K562 (cell line): Measurements from ENCODE around the gene BEST1. TPM values are rescaled to one million over a fixed set of nuclear protein-coding genes. Genes with fewer than 3 reads are reported as not detected.

ENCODE experiments used
- BCOR ChIP-seq: fragments of 450-650 bp; IDR thresholded peaks from 2 replicates; pipeline ENCODE4 v1.6.1; 2016
- CBX8 ChIP-seq: fragments of 200-600 bp; sonication (generic); IDR thresholded peaks from 2 replicates; pipeline ENCODE4 v1.6.1; 2012; ENCODE audit warnings: borderline replicate concordance, mixed run types, low read depth, mild to moderate bottlenecking, moderate library complexity, mixed read lengths, low read length, control low read depth, inconsistent platforms; ENCODE audit not compliant: poor library complexity, severe bottlenecking; ENCODE audit errors: extremely low read depth
- CREBBP ChIP-seq: IDR thresholded peaks from one replicate; pipeline ENCODE4 v1.6.1; 2012; ENCODE audit warnings: low read depth, mild to moderate bottlenecking, control low read depth, inconsistent platforms, low read length
- E4F1 ChIP-seq: fragments of 250-450 bp; sonication (Bioruptor Pico); IDR thresholded peaks from 2 replicates; pipeline ENCODE4 v1.5.0; 2021; ENCODE audit warnings: mild to moderate bottlenecking, borderline replicate concordance
- GATAD2B ChIP-seq: fragments of 450-650 bp; IDR thresholded peaks from 2 replicates; pipeline ENCODE4 v1.6.1; 2017; ENCODE audit warnings: mild to moderate bottlenecking, borderline replicate concordance
- HDAC8 ChIP-seq: fragments of 450-650 bp; IDR thresholded peaks from 2 replicates; pipeline ENCODE4 v1.6.1; 2016; ENCODE audit warnings: mild to moderate bottlenecking, missing genetic modification characterization, moderate library complexity, missing compliant biosample characterization
- HMGN3 ChIP-seq: IDR thresholded peaks from 2 replicates; pipeline ENCODE4 v1.6.1; 2011; ENCODE audit warnings: borderline replicate concordance, low read depth, mild to moderate bottlenecking, mixed read lengths, low read length; ENCODE audit not compliant: insufficient read length; ENCODE audit errors: extremely low read depth
- LCOR ChIP-seq: sonication (generic); formaldehyde crosslinking; IDR thresholded peaks from 2 replicates; pipeline ENCODE4 v1.8.0; 2022; ENCODE audit warnings: mild to moderate bottlenecking, missing genetic modification reagents
- NFRKB ChIP-seq: fragments of 450-650 bp; IDR thresholded peaks from 2 replicates; pipeline ENCODE4 v1.6.1; 2016; ENCODE audit warnings: low read depth
- OTX1 ChIP-seq: fragments of 450-650 bp; formaldehyde crosslinking; IDR thresholded peaks from 2 replicates; pipeline ENCODE4 v1.4.0; 2022; ENCODE audit warnings: mild to moderate bottlenecking
- PML ChIP-seq: IDR thresholded peaks from 2 replicates; pipeline ENCODE4 v1.6.1; 2012; ENCODE audit warnings: low read length, inconsistent platforms
- RBM22 ChIP-seq: fragments of 200-400 bp; formaldehyde crosslinking; IDR thresholded peaks from 2 replicates; pipeline ENCODE4 v1.6.1; 2018; ENCODE audit warnings: low read length, low read depth; ENCODE audit not compliant: poor library complexity, severe bottlenecking
- SP2 ChIP-seq: IDR thresholded peaks from 2 replicates; pipeline ENCODE4 v1.6.1; 2011; ENCODE audit warnings: mild to moderate bottlenecking, low read depth, low read length, moderate library complexity; ENCODE audit not compliant: poor library complexity, severe bottlenecking; ENCODE audit errors: extremely low read depth
- TEAD2 ChIP-seq: fragments of 450-650 bp; IDR thresholded peaks from 2 replicates; pipeline ENCODE4 v1.6.1; 2016; ENCODE audit warnings: missing genetic modification characterization, control low read depth, missing compliant biosample characterization
- TEAD4 ChIP-seq, 2 experiments: sonication (generic) in 1 of 2; formaldehyde crosslinking in 1 of 2; IDR thresholded peaks; 2 replicates each; pipeline versions ENCODE4 v1.6.1 to v1.8.0; 2012 to 2022; ENCODE audit warnings: borderline replicate concordance in 1 of 2, inconsistent platforms in 1 of 2, low read length in 1 of 2, mild to moderate bottlenecking in 1 of 2, missing genetic modification reagents in 1 of 2
- UBTF ChIP-seq, 2 experiments: IDR thresholded peaks; 2 replicates each; pipeline ENCODE4 v1.6.1; 2012; ENCODE audit warnings: improper control_type of control experiment in 2 of 2, low read depth in 2 of 2, low read length in 2 of 2, borderline replicate concordance in 1 of 2
- ZC3H4 ChIP-seq: sonication (generic); formaldehyde crosslinking; IDR thresholded peaks from 2 replicates; pipeline ENCODE4 v1.9.0; 2021; ENCODE audit warnings: missing genetic modification reagents, borderline replicate concordance
- ZNF12 ChIP-seq: sonication (generic); formaldehyde crosslinking; IDR thresholded peaks from 2 replicates; pipeline ENCODE4 v1.4.0; 2020; ENCODE audit warnings: mild to moderate bottlenecking, missing genetic modification reagents
- ZNF512 ChIP-seq: IDR thresholded peaks from 2 replicates; pipeline ENCODE4 v1.6.1; 2016; ENCODE audit warnings: missing genetic modification characterization, missing compliant biosample characterization
- ZNF57 ChIP-seq: fragments of 450-650 bp; formaldehyde crosslinking; IDR thresholded peaks from 2 replicates; pipeline ENCODE4 v1.4.0; 2020; ENCODE audit warnings: mild to moderate bottlenecking, moderate library complexity
- polyA plus RNA-seq, 8 experiments: library from polyadenylated mRNA; depleted of rRNA in 4 of 8; stranded (reverse) in 5 of 8; unstranded in 3 of 8; fragments of >200 nt; fragmentation: Nextera tagmentation in 2 of 8; fragmentation: Illumina TruSeq in 1 of 8; extraction: Ambion mirVana in 2 of 8; extraction: Trizol in 1 of 8; gene quantifications; 2 replicates each; pipeline versions ENCODE4 v1.2.1 to v1.2.3, GENCODE V29; 2011 to 2014; ENCODE audit warnings: inconsistent platforms in 1 of 8, missing spikeins in 1 of 8
- total RNA-seq, 7 experiments: library from RNA; depleted of rRNA in 6 of 7; stranded (reverse); fragments of >200 nt in 6 of 7; fragmentation: Illumina TruSeq in 2 of 7; extraction: Trizol in 2 of 7; gene quantifications; 2 replicates each; pipeline versions ENCODE4 v1.2.1 to v1.2.3, GENCODE V29; 2011 to 2021; ENCODE audit warnings: low replicate concordance in 1 of 7

Gene BEST1
- total and polyA plus RNA-seq, 9 of the 15 experiments (the other 6 are each of a cell fraction or from before 2014, with no cell fraction given), result 0.07 to 1.3 (median 0.40) TPM

- no peak for TF ChIP-seq ZNF512 (tag)
- TF ChIP-seq ZC3H4 (CRISPR knock-in tag), result no peak; the same call in 1 of the 2 replicates
- TF ChIP-seq PML, result peak; percentile 29; the same call in 1 of the 2 replicates
- TF ChIP-seq ZNF12, result no peak
- no peak for TF ChIP-seq UBTF (IDR thresholded peaks at IDR 0.05; ENCODE audit: borderline replicate concordance in 1 of 2, low read depth in 2 of 2, low read length in 2 of 2)
- no peak for TF ChIP-seq CBX8
- TF ChIP-seq E4F1 (CRISPR knock-in tag), result no peak
- no peak for TF ChIP-seq SP2
- no peak for TF ChIP-seq ZNF57 (CRISPR knock-in tag)
- peak; percentile 85; the same call in 1 of the 2 replicates for TF ChIP-seq OTX1 (CRISPR knock-in tag)
- TF ChIP-seq TEAD2 (tag), result no peak
- peak; percentile 59; the same call in 1 of the 2 replicates for TF ChIP-seq TEAD4 (IDR thresholded peaks at IDR 0.05; ENCODE audit: low read length)
- no peak for TF ChIP-seq TEAD4 (CRISPR knock-in tag; IDR thresholded peaks at IDR 0.05; ENCODE audit: borderline replicate concordance)
- no peak for TF ChIP-seq LCOR
- TF ChIP-seq GATAD2B, result no peak
- peak; percentile 81 for TF ChIP-seq BCOR
- TF ChIP-seq NFRKB, result peak; percentile 89
- TF ChIP-seq RBM22, result no peak
- peak; percentile 76 for TF ChIP-seq HMGN3
- TF ChIP-seq HDAC8 (tag), result peak; percentile 63; the same call in 1 of the 2 replicates
- TF ChIP-seq CREBBP, result no peak
Observed at GRCh38 chr11:61971248-61972111, 21.3 kb downstream of the BEST1 start (continued).
